ENCODE results near the gene MLLT10.

- TF ChIP-seq CTCF (IDR thresholded peaks at IDR 0.05) (no peak), EZH2phosphoT487 (IDR thresholded peaks at IDR 0.05) (no peak)
These were observed 158.9 kb downstream of the MLLT10 start for GRCh38 chr10:21692916-21693315.

Data from neural progenitor cell (in vitro differentiated cells).